ENCODE measurements around the gene CRYBG3. TPM values are rescaled to one million over a fixed set of nuclear protein-coding genes. Genes with fewer than 3 reads are reported as not detected.

Gene CRYBG3
- total RNA-seq, 6 experiments from 2014 or later, result 10.7 to 14.1 (median 12.8) TPM

DNA sequence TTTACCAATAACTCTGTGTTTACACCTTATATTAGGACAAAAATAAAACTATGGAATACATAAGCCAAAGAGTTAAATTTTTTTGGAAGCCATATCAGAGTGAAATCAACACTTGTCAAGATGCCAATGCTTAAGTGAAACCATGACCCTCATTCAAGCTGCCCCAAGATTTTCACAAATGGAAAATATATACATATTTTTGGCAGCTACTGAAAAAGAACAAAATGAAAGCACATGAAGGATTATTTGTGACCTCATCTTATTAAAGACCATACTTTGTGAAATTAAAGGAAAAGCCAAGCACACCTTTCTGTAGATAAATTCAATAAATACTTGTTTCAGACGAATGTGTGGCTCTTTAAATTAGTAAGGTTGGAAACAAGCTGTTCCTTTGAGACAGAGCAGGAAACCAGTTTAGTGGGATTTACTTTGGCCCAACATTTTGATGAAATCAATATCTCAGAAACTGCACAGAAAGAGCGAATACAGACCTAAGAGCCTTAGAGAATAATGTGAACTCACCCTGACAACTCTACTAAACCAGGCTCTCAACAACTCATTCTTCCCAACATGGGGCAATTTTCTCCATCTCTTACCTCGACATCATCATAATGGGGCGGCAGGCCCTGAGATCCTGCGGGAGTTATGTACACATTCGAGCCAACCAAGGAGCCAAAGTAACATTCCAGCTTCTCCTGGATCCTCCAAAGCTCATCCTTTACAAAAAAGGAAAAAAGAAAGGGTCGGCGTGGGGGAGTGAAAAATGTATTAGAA is 139.4 kb downstream of the CRYBG3 start:
- H3K36me3 Mint-ChIP-seq (ENCODE audit: low read depth), result peaks cover 8% of the 10 kb centered on the region; the same call in 1 of the 2 replicates
- TF ChIP-seq CTCF (IDR thresholded peaks at IDR 0.05), result no peak
- H3K27me3 Mint-ChIP-seq (ENCODE audit: insufficient read depth), result no peaks in the 10 kb centered on the region; the same call in 1 of the 2 replicates
- H3K27ac Mint-ChIP-seq, result no peak overlapping the region
- no peaks in the 10 kb centered on the region for H3K9me3 Mint-ChIP-seq
- H3K4me1 Mint-ChIP-seq (ENCODE audit: low read depth), result peaks cover 19% of the 10 kb centered on the region
- DNase-seq, result no peak
- H3K4me3 Mint-ChIP-seq, result no peak overlapping the region

DNA sequence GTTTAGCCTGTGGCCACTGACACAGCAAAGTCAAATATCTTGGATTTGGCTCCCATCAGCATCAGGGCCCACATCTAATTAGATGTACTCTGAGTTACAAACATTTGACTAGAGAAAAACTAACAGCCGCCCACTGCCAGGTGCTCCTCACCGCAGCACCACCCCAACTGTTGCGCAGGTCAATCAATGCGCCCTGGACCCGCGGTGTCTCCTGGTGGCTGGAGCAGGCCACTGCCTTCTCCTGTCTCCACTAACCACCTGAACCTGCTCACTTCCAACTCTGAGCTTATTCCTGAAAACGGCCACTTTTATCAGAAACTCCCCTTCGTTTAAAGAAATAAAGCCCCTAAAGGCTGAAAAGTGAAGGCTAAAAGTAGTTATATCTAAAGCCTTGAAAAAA is 146.2 kb downstream of the CRYBG3 start:
- H3K4me3 Mint-ChIP-seq, result no peak overlapping the region
- 0 out of 2 replicates have a peak, but pooled peaks cover 8% of the 10 kb centered on the region for H3K36me3 Mint-ChIP-seq (ENCODE audit: low read depth)
- H3K9me3 Mint-ChIP-seq, result no peaks in the 10 kb centered on the region
- peaks cover 40% of the 10 kb centered on the region for H3K4me1 Mint-ChIP-seq (ENCODE audit: low read depth)
- no peak overlapping the region for H3K27ac Mint-ChIP-seq
- H3K27me3 Mint-ChIP-seq (ENCODE audit: insufficient read depth), result peaks cover 1% of the 10 kb centered on the region; the same call in 1 of the 2 replicates
- no peak for DNase-seq
- no peak for TF ChIP-seq CTCF (IDR thresholded peaks at IDR 0.05)

DNA sequence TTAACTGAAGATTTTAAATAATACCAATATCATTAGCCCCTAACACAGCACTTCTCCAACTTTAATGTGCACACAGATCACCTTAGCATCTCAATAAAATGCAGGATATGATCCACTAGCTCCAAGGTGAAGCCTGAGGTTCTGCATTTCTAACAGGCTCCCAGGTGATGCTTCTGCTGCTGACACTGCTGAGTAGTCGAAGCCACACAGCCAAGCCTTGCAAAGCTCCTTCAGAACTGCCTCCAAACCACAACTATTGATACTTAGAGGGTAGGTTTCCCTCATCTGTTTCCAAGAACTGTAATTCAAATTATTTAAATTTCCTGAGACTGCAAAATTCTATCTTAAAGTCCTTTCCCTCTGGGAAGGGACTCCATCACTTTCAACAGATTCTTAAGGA is 146.6 kb downstream of the CRYBG3 start:
- no peak overlapping the region for H3K27ac Mint-ChIP-seq
- H3K9me3 Mint-ChIP-seq, result no peaks in the 10 kb centered on the region
- TF ChIP-seq CTCF (IDR thresholded peaks at IDR 0.05), result no peak
- no peak for DNase-seq
- H3K4me3 Mint-ChIP-seq, result no peak overlapping the region
- peaks cover 40% of the 10 kb centered on the region for H3K4me1 Mint-ChIP-seq (ENCODE audit: low read depth)
- peaks cover 1% of the 10 kb centered on the region; the same call in 1 of the 2 replicates for H3K27me3 Mint-ChIP-seq (ENCODE audit: insufficient read depth)
- 0 out of 2 replicates have a peak, but pooled peaks cover 8% of the 10 kb centered on the region for H3K36me3 Mint-ChIP-seq (ENCODE audit: low read depth)

DNA sequence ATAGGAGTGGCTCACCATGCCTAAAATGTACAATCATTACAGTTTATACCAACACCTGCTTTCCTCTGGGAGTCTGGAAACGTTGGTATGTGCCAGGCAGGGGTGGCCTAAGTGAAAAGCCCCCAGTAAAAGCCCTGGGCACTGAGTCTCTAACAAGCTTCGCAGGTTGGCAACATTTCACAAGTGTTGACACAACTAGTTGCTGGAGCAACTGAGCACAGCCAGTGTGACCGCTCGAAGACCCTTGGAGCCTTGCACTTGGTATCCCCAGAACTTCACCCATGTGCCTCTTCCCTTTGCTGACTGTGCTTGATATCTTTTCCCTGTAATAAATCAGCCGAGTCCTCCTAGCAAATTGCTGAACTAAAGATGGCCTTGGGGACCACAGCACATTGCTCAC is 147.7 kb downstream of the CRYBG3 start:
- no peak for TF ChIP-seq CTCF (IDR thresholded peaks at IDR 0.05)
- H3K4me3 Mint-ChIP-seq, result no peak overlapping the region
- peaks cover 40% of the 10 kb centered on the region for H3K4me1 Mint-ChIP-seq (ENCODE audit: low read depth)
- no peaks in the 10 kb centered on the region for H3K9me3 Mint-ChIP-seq
- DNase-seq, result no peak
- peaks cover 1% of the 10 kb centered on the region; the same call in 1 of the 2 replicates for H3K27me3 Mint-ChIP-seq (ENCODE audit: insufficient read depth)
- 0 out of 2 replicates have a peak, but pooled peaks cover 8% of the 10 kb centered on the region for H3K36me3 Mint-ChIP-seq (ENCODE audit: low read depth)
- no peak overlapping the region for H3K27ac Mint-ChIP-seq

DNA sequence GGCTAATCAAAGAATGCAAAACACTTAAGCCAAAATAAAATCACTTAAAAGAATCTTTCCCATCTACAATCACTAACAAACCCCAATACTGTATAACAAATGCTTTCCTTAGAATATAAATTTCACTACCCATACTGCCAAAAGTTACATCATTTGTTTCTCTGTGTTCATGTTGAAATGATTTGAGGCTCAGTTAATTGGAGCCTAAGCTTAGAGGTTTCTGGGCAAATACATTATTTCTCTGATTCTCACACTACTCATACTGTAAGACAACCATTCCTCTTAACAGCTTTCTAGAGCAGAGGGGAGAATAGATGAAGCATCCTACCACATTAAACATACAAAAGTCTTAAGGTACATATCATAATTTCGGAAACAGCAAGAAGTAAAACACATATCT is 148.3 kb downstream of the CRYBG3 start:
- Mint-ChIP-seq H3K27ac (no peak overlapping the region), H3K9me3 (no peaks in the 10 kb centered on the region), H3K36me3 (ENCODE audit: low read depth) (0 out of 2 replicates have a peak, but pooled peaks cover 8% of the 10 kb centered on the region), H3K4me3 (peak overlapping the region; percentile 93), H3K4me1 (ENCODE audit: low read depth) (peaks cover 40% of the 10 kb centered on the region), H3K27me3 (ENCODE audit: insufficient read depth) (peaks cover 1% of the 10 kb centered on the region; the same call in 1 of the 2 replicates)
- no peak for TF ChIP-seq CTCF (IDR thresholded peaks at IDR 0.05)
- no peak for DNase-seq

Measured in HFFc6 (cell line).